PC-3 (cell line): ENCODE results near the gene MIS18BP1. TPM values are rescaled to one million over a fixed set of nuclear protein-coding genes. Genes with fewer than 3 reads are reported as not detected.

Experiments
- ATAC-seq: fragments of 200-7000 bp; cut with Tn5 transposase; 2 replicates; pipeline ENCODE4 v1.9.1; 2020; ENCODE audit warnings: mild to moderate bottlenecking, moderate library complexity
- BruUV-seq: library from RNA; stranded (reverse); fragments of 400-500 nt; replicated peaks from 2 replicates; lab custom pipeline; 2021; lab: Mats Ljungman, UMichigan
- CTCF ChIA-PET: fragments of 300-600 bp; sonication (Branson Sonifier 250); formaldehyde crosslinking; loops from one replicate; lab custom pipeline; 2022; ENCODE audit warnings: antibody characterized with exemption; lab: Charles Lee
- POLR2A ChIA-PET: fragments of 300-600 bp; sonication (Branson Sonifier 250); formaldehyde crosslinking; loops from one replicate; lab custom pipeline; 2022; ENCODE audit warnings: antibody characterized with exemption; ENCODE audit not compliant: unreplicated experiment; lab: Charles Lee
- DNase-seq: peaks from one replicate; pipeline ENCODE4 v3.0.0-alpha.2; 2015
- H2AFZ ChIP-seq: fragments of 300-600 bp; sonication (generic); 2 replicates; pipeline ENCODE4 v1.6.0; 2016; ENCODE audit warnings: antibody characterized with exemption, low read length
- H3F3A ChIP-seq: fragments of 300-600 bp; sonication (generic); one replicate; pipeline ENCODE4 v1.6.0; 2017; ENCODE audit warnings: antibody characterized with exemption, low read length, control low read depth, mild to moderate bottlenecking; ENCODE audit not compliant: unreplicated experiment
- H3K27ac ChIP-seq: fragments of 300-600 bp; sonication (generic); 2 replicates; pipeline ENCODE4 v1.5.1; 2016; ENCODE audit warnings: mild to moderate bottlenecking, low read length
- H3K27me3 ChIP-seq: fragments of 300-600 bp; sonication (generic); 2 replicates; pipeline ENCODE4 v1.6.1; 2016; ENCODE audit warnings: low read length, mixed read lengths
- H3K36me3 ChIP-seq: fragments of 300-600 bp; sonication (generic); 2 replicates; pipeline ENCODE4 v1.6.1; 2016; ENCODE audit warnings: low read depth, mixed run types, low read length, mixed read lengths
- H3K4me1 ChIP-seq: fragments of 300-600 bp; sonication (generic); 2 replicates; pipeline ENCODE4 v1.5.1; 2016; ENCODE audit warnings: low read length; ENCODE audit not compliant: insufficient read depth
- H3K4me2 ChIP-seq: fragments of 300-600 bp; sonication (generic); 2 replicates; pipeline ENCODE4 v1.6.0; 2016; ENCODE audit warnings: low read length
- H3K4me3 ChIP-seq: fragments of 300-600 bp; sonication (generic); 2 replicates; pipeline ENCODE4 v1.5.1; 2016; ENCODE audit warnings: mild to moderate bottlenecking, low read length, mixed read lengths
- H3K79me2 ChIP-seq: fragments of 300-600 bp; sonication (generic); 2 replicates; pipeline ENCODE4 v1.6.1; 2017; ENCODE audit warnings: low read length, mixed read lengths
- H3K9ac ChIP-seq: fragments of 300-600 bp; sonication (generic); 2 replicates; pipeline ENCODE4 v1.6.0; 2016; ENCODE audit warnings: mild to moderate bottlenecking, low read length
- H3K9me2 ChIP-seq: fragments of 300-600 bp; sonication (generic); replicated peaks from 2 replicates; pipeline ENCODE4 v1.6.1; 2016; ENCODE audit warnings: mixed run types, low read length, mixed read lengths
- H3K9me3 ChIP-seq: fragments of 300-600 bp; sonication (generic); 2 replicates; pipeline ENCODE4 v1.6.1; 2016; ENCODE audit warnings: low read length, mixed read lengths
- H4K20me1 ChIP-seq: fragments of 300-600 bp; sonication (generic); 2 replicates; pipeline ENCODE4 v1.6.1; 2016; ENCODE audit warnings: low read length, mixed read lengths
- CTCF ChIP-seq: fragments of 300-600 bp; sonication (generic); conservative IDR thresholded peaks from 2 replicates; pipeline ENCODE4 v1.5.1; 2017; ENCODE audit warnings: antibody characterized with exemption, low read depth, mild to moderate bottlenecking, low read length
- EZH2 ChIP-seq: fragments of 300-600 bp; sonication (generic); IDR thresholded peaks from one replicate; pipeline ENCODE4 v1.6.1; 2017; ENCODE audit warnings: antibody characterized with exemption, mild to moderate bottlenecking, low read length; ENCODE audit not compliant: unreplicated experiment
- EZH2phosphoT487 ChIP-seq: fragments of 300-600 bp; sonication (generic); IDR thresholded peaks from 2 replicates; pipeline ENCODE4 v1.6.1; 2018; ENCODE audit warnings: mild to moderate bottlenecking, antibody characterized with exemption, low read length, borderline replicate concordance
- intact Hi-C: fragments of 100-400 bp; cut with micrococcal nuclease; formaldehyde crosslinking; loops from 2 replicates; pipeline ENCODE4 v1.9.0; 2023
- total RNA-seq: library from RNA; depleted of rRNA; stranded (reverse); fragments of >200 nt; gene quantifications from 2 replicates; pipeline ENCODE4 v1.2.3, GENCODE V29; 2014

Gene MIS18BP1
- total RNA-seq, 1 experiment from 2014 or later = 42.3 TPM

GRCh38 chr14:45262637-45263036 lies 9.6 kb upstream of the MIS18BP1 start:
- DNase-seq = peak; percentile 45
- Histone ChIP-seq H3F3A (no peaks in the 10 kb centered on the region), H3K9ac (no peak overlapping the region), H3K79me2 (no peaks in the 10 kb centered on the region), H3K36me3 (no peaks in the 10 kb centered on the region), H3K4me3 (no peak overlapping the region), H3K27ac (no peak overlapping the region), H3K4me1 (no peaks in the 10 kb centered on the region), H3K27me3 (no peaks in the 10 kb centered on the region), H3K9me2 (no peaks in the 10 kb centered on the region), H3K4me2 (peak overlapping the region; percentile 9; the same call in 1 of the 2 replicates), H2AFZ (peak overlapping the region; percentile 18; the same call in 1 of the 2 replicates), H4K20me1 (no peaks in the 10 kb centered on the region), H3K9me3 (peaks cover 13% of the 10 kb centered on the region)
- ChIA-PET CTCF (no interaction called here), POLR2A (no interaction called here)
- BruUV-seq = no TSS peak
- intact Hi-C loops = no loop called here
- ATAC-seq = peak; percentile 76
- TF ChIP-seq EZH2phosphoT487 (no peak), CTCF (no peak), EZH2 (no peak)

- Histone ChIP-seq H3K4me3 (no peak overlapping the region), H3K27me3 (no peaks in the 10 kb centered on the region), H3K9ac (no peak overlapping the region), H4K20me1 (no peaks in the 10 kb centered on the region), H3K4me1 (no peaks in the 10 kb centered on the region), H3K79me2 (no peaks in the 10 kb centered on the region), H2AFZ (no peak overlapping the region), H3K9me3 (peaks cover 14% of the 10 kb centered on the region), H3K9me2 (no peaks in the 10 kb centered on the region), H3K27ac (no peak overlapping the region), H3K4me2 (no peak overlapping the region), H3K36me3 (no peaks in the 10 kb centered on the region), H3F3A (no peaks in the 10 kb centered on the region)
- intact Hi-C loops = no loop called here
- DNase-seq (no peak), ATAC-seq (no peak)
- TF ChIP-seq EZH2phosphoT487 = no peak
- no peak for TF ChIP-seq CTCF
- TF ChIP-seq EZH2 = no peak
- POLR2A ChIA-PET = no interaction called here
- no TSS peak for BruUV-seq
- CTCF ChIA-PET = no interaction called here
Measured at GRCh38 chr14:45261209-45261608, 8.2 kb upstream of the MIS18BP1 start.

- H3K4me3 ChIP-seq = no peak overlapping the region
- no TSS peak for BruUV-seq
- no peaks in the 10 kb centered on the region for H3F3A ChIP-seq
- ChIA-PET CTCF (no interaction called here), POLR2A (no interaction called here)
- H3K79me2 ChIP-seq = no peaks in the 10 kb centered on the region
- no peaks in the 10 kb centered on the region for H4K20me1 ChIP-seq
- no peak for ATAC-seq
- H3K9me3 ChIP-seq = peaks cover 14% of the 10 kb centered on the region
- H3K27me3 ChIP-seq = no peaks in the 10 kb centered on the region
- TF ChIP-seq EZH2phosphoT487 (no peak), EZH2 (no peak), CTCF (no peak)
- no peak overlapping the region for H3K9ac ChIP-seq
- H3K36me3 ChIP-seq = no peaks in the 10 kb centered on the region
- peaks cover 3% of the 10 kb centered on the region for H3K4me1 ChIP-seq
- no peaks in the 10 kb centered on the region for H3K9me2 ChIP-seq
- no peak overlapping the region for H3K27ac ChIP-seq
- H3K4me2 ChIP-seq = no peak overlapping the region
- intact Hi-C loops = no loop called here
- no peak for DNase-seq
- no peak overlapping the region for H2AFZ ChIP-seq
Measured at GRCh38 chr14:45258805-45259204, 5.8 kb upstream of the MIS18BP1 start.
